Medulla oblongata (tissue), 1 donor: Measurements from ENCODE around the gene MRPS26.
"Not testable (repeated sequence)": the region's sequence is repeated elsewhere in the genome, so short reads cannot be mapped to it uniquely, and the experiment has no call there.

Experiments used
- DNase-seq: peaks from one replicate; pipeline ENCODE4 v3.0.0-alpha.2; 2015; ENCODE audit errors: extremely low spot score

Gene MRPS26

GRCh38 chr20:3045816-3046676, at the start of gene MRPS26:
Gene MRPS26 (plus strand): TSS chr20:3046052. CDS start chr20:3046069, 17 bp downstream.
- peak; percentile 92 for DNase-seq

GRCh38 chr20:2998728-2999127, 47.1 kb upstream of the MRPS26 start:
- no peak for DNase-seq

- peak; percentile 83 for DNase-seq
These were observed 44.9 kb upstream of the MRPS26 start for GRCh38 chr20:3000852-3001523.

- DNase-seq: no peak
These were observed 42.4 kb upstream of the MRPS26 start for GRCh38 chr20:3003416-3003815.

DNA sequence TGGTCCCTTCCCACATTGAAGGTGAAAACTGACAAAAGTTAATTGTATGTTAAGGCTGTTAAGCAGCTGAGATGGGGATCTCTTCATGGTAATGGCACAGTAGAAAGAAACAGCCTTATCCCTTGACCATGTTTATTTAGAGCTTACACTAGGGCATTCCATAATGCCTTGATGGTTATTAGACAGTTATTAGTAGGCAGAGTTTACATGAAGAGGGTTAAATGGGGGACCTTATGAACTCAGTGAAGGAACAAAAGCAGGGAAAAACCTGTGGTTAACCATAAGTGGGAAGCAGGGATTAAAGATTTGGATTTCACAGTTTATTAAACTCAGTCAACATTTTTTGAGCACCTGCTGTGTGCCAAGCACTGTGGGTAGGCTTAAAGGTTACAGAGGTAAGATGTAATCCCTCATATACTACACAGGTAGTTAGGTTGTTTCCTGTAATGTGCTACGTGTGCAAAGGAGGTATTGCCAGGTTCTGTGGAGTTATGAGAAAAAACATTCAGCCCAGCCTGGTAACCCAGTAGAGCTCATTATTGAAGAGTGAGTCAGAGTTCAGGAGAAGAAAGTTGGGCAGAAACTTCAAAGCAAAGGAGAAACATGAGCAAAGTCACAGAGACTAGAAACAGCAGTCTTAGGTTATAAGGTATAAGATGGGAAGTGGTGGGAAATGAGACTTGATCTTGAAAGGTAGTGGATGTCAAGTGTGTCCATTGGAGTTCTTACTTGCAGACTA, 34.7 kb upstream of the MRPS26 start:
- no peak for DNase-seq

DNA sequence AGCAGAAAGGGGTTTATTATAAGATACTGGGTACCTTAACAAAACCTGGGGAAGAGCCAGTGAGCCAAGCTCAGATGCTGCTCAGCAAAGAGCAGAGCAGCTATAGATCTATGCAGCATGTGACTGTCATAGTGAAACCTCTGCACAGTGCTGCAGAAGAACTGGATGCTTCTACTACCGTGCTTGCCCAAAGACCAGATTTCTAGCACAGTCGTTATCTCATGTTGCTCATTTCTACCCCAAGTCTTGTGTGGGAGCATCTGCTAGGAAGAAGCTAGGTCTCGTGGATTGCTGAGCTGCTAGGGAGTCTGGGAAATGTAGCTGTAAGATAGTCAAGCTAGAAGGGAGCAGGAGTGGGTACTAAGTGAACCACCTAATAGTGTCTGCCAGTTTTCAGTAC, 34.1 kb upstream of the MRPS26 start:
- DNase-seq: no peak

DNA sequence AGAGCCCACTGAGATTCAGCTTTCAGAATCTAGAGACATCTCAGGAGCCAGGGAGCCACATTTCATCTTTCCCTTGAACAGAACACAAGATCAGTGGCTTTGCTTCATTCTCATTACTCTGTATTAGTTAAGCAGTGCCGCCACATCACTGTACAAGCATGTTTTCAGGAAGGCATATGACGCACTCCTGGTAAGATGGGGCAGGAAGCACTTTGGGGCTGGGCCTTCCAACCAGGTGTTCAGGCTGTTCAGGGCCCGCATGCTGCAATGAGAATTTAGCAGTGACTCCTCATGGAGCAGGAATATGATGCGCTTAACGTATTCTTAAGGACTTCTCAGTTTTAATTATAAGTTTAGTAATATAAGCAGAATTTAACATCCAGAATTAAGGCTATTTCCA, 32.1 kb upstream of the MRPS26 start:
- no peak for DNase-seq

DNA sequence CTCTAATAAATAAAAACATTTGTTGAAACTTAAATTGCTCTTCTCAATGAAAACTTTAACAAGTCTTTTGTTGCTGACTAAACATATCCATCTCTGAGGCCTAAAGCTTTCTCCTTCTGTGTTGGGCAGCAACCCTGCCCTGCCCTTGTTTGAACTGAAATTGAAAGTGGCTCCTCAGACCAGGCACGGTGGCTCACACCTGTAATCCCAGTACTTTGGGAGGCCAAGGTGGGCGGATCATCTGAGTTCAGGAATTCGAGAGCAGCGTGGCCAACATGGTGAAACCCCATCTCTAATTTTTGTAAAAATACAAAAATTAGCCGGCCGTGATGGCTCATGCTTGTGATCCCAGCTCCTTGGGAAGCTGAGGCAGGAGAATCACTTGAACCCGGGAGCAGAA, 31.7 kb upstream of the MRPS26 start:
- no peak for DNase-seq

DNA sequence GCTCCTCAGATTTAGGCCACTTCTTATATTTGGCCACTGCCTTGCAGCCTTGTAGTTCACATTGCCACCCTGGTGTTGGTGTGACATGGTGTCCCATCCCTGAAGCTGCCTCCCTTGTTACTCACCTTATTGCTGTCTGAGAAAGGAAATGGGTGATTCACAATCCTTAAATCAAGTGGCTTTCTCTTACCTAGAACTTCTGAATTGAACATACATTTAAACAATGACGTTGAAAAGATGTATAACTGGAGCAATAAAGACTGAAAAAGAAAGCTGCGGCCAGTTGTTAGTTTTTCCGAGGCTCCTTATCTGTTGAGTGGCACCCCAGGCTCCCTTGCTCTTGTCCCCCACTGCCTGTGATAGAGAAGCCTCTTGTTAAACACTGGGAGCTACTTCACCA, 31.2 kb upstream of the MRPS26 start:
- DNase-seq: no peak

DNA sequence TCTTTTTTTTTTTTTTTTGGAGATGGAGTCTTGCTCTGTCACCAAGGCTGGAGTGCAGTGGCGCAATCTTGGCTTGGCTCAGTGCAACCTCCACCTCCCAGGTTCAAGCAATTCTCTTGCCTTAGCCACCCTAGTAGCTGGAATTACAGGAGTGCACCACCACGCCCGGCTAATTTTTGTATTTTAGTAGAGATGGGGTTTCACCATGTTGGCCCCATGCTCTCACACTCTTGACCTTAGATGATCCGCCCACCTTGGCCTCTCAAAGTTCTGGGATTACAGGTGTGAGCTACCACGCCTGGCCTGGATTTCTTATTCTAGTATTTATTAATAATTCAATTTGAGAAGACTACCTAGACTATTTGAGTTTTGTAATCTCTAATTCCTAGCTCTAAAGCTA, 30.6 kb upstream of the MRPS26 start:
- not testable (repeated sequence) for DNase-seq

DNA sequence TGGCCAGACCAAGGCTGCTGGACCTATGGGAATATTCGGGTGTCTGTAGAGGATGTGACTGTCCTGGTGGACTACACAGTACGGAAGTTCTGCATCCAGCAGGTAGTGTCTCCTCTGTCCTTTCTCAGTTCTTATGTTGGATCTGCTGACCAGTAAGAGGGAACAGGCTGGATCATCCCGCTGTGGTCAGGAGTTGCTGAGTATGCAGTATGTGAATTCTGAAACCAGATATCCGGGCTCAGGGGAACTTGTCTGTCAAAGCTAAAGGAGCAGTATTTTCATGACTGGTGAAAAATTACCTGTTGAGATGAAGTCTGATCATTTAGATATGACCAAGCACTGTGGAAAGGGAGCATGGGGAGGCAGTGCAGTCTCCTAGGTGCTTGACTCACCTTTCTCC, 24.5 kb upstream of the MRPS26 start:
- no peak for DNase-seq

GRCh38 chr20:3021777-3022176, 24.1 kb upstream of the MRPS26 start:
- DNase-seq: no peak

GRCh38 chr20:3022559-3023490, 23.0 kb upstream of the MRPS26 start:
- not testable (repeated sequence) for DNase-seq

DNA sequence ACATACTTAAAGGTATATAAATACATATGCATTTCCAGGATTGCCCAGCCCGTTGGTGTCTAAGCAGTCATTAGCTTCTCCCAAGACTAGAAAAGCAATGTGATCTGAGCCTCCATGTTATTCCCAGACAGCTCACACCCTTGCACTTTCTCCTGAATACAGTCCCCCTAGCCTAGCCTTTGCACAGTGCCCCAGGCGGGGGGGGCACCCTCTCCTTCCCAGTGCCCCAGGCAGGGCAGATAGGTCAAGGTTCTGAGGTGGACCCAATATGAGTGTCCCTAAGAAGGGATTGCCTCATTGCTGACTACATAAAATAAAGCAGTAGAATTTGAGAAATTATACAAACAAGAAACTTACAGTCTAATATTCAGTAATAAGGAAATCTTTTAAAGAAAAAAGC, 17.9 kb upstream of the MRPS26 start:
- DNase-seq: no peak

- DNase-seq: no peak
These were observed 14.2 kb upstream of the MRPS26 start for GRCh38 chr20:3031524-3032147.

GRCh38 chr20:3032624-3033023, 13.2 kb upstream of the MRPS26 start:
- peak; percentile 69 for DNase-seq

DNA sequence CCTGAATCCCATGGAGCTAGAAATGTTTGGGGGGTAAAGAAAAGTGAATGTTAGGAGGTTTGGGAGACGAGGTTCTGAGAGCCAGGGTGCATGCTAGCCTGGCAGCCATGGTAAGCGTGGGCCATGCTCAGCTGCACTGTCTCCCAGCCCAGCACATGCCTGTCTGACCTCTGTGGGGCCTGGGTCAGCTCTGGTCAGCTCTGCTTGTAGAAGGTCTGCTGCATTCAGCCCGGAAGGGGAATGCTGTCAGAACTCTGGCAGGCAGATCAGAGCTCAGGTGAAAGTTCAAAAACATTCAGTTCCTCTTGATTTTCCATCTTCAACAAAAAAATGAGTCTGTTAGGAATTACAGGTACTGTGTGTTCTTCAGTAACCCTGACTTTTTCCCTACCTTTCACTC, 8.2 kb upstream of the MRPS26 start:
- no peak for DNase-seq

DNA sequence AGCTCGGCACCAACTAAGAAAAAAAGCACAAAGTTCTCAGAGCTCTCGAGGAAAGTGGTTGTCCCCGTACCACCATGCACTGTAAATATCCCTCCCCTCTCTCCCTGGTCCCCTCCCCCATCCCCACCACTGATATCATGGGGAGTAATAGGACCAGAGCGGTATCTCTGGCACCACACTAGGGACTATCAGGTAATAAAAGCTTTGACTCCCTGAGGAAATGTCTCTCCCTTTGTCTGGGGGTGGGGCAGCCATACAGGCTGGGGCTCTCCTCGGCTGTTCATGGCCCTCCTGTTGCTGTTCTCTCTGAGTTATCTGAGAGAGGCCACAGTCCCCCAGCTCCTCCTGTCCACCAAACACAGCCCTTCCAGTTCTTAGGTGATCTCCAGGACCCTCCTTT, 7.4 kb upstream of the MRPS26 start:
- no peak for DNase-seq

GRCh38 chr20:3039426-3039825, 6.4 kb upstream of the MRPS26 start:
- DNase-seq: no peak

- no peak for DNase-seq
These were observed 5.8 kb upstream of the MRPS26 start for GRCh38 chr20:3040086-3040485.

GRCh38 chr20:3041854-3042409, 3.9 kb upstream of the MRPS26 start:
- DNase-seq: no peak
